Endothelial cell of umbilical vein (primary cell): Measurements from ENCODE around the gene LIN7C. TPM values are rescaled to one million over a fixed set of nuclear protein-coding genes. Genes with fewer than 3 reads are reported as not detected.

Source experiments
- BruUV-seq: library from RNA; stranded (reverse); fragments of 400-500 nt; replicated peaks from 2 replicates; lab custom pipeline; 2021; lab: Mats Ljungman, UMichigan
- CTCF ChIA-PET: fragments of 300-600, 350-600 bp; sonication (Branson Sonifier 250); formaldehyde crosslinking; loops from one replicate; lab custom pipeline; 2021; ENCODE audit warnings: antibody characterized with exemption, inconsistent platforms; lab: Charles Lee
- POLR2A ChIA-PET: fragments of 300-600, 350-600 bp; sonication (Branson Sonifier 250); formaldehyde crosslinking; loops from one replicate; lab custom pipeline; 2021; ENCODE audit warnings: antibody characterized with exemption, inconsistent platforms; lab: Charles Lee
- DNase-seq: peaks from one replicate; pipeline ENCODE4 v3.0.0-alpha.2; 2011; ENCODE audit warnings: low read depth, low spot score
- FAIRE-seq: peaks from 2 replicates; lab custom pipeline; 2011; peaks lifted over from hg19 to GRCh38; lab: Jason Lieb, UNC
- H2AFZ ChIP-seq: 2 replicates; pipeline ENCODE4 v1.6.0; 2012; ENCODE audit warnings: low read depth, low read length, control low read depth, inconsistent platforms
- H3K27ac ChIP-seq: 2 replicates; pipeline ENCODE4 v1.5.1; 2011; ENCODE audit warnings: low read depth, mild to moderate bottlenecking, control low read depth, low read length, moderate library complexity; ENCODE audit not compliant: insufficient read depth
- H3K27me3 ChIP-seq, 2 experiments: 2 replicates each; pipeline versions ENCODE4 v1.6.0 to v1.6.1; 2011; ENCODE audit warnings: low read length in 2 of 2, mixed read lengths in 1 of 2; ENCODE audit not compliant: control insufficient read depth in 2 of 2, insufficient read depth in 2 of 2
- H3K36me3 ChIP-seq, 2 experiments: 2 replicates in 1 of 2; 3 replicates in 1 of 2; pipeline ENCODE4 v1.5.1; 2011; ENCODE audit warnings: low read length in 2 of 2, mild to moderate bottlenecking in 1 of 2, moderate library complexity in 1 of 2; ENCODE audit not compliant: control insufficient read depth in 2 of 2, insufficient read depth in 2 of 2; ENCODE audit errors: extremely low read depth in 1 of 2
- H3K4me1 ChIP-seq: 3 replicates; pipeline ENCODE4 v1.5.1; 2011; ENCODE audit warnings: mild to moderate bottlenecking, low read length; ENCODE audit not compliant: control insufficient read depth, insufficient read depth; ENCODE audit errors: extremely low read depth
- H3K4me2 ChIP-seq: 2 replicates; pipeline ENCODE4 v1.6.1; 2011; ENCODE audit warnings: low read length, control low read depth, mixed read lengths; ENCODE audit not compliant: insufficient read depth
- H3K4me3 ChIP-seq, 3 experiments: fragments of 200-600 bp in 1 of 3; sonication (generic), shearing (Covaris generic) in 1 of 3; replicated peaks in 1 of 3; 2 replicates each; pipeline ENCODE4 v1.5.1; 2011 to 2016; ENCODE audit warnings: control low read depth in 3 of 3, low read length in 3 of 3, mild to moderate bottlenecking in 2 of 3, inconsistent platforms in 1 of 3, low read depth in 1 of 3, moderate library complexity in 1 of 3; ENCODE audit not compliant: insufficient read depth in 1 of 3
- H3K79me2 ChIP-seq: 2 replicates; pipeline ENCODE4 v1.6.0; 2012; ENCODE audit warnings: low read length, inconsistent platforms; ENCODE audit not compliant: control insufficient read depth, insufficient read depth
- H3K9ac ChIP-seq: replicated peaks from 2 replicates; pipeline ENCODE3; 2011; ENCODE audit warnings: low read length, control low read depth; ENCODE audit not compliant: insufficient read depth; ENCODE audit errors: extremely low read depth
- H3K9me1 ChIP-seq: replicated peaks from 3 replicates; pipeline ENCODE4 v1.6.0; 2011; ENCODE audit warnings: mild to moderate bottlenecking, low read length; ENCODE audit not compliant: control insufficient read depth, insufficient read depth; ENCODE audit errors: extremely low read depth
- H3K9me3 ChIP-seq: replicated peaks from 2 replicates; pipeline ENCODE4 v1.5.1; 2012; ENCODE audit warnings: low read length, inconsistent platforms; ENCODE audit not compliant: control insufficient read depth, insufficient read depth
- H4K20me1 ChIP-seq: replicated peaks from 2 replicates; pipeline ENCODE3; 2011; ENCODE audit warnings: mild to moderate bottlenecking, low read length; ENCODE audit not compliant: control insufficient read depth, insufficient read depth; ENCODE audit errors: extremely low read depth
- CTCF ChIP-seq, 2 donors: IDR thresholded peaks; 1 replicate in 1 of 2; 2 replicates in 1 of 2; pipeline ENCODE4 v1.5.1; 2011; ENCODE audit warnings: low read length in 2 of 2, mild to moderate bottlenecking in 2 of 2, moderate library complexity in 2 of 2, control low read depth in 1 of 2, inconsistent platforms in 1 of 2, low read depth in 1 of 2; ENCODE audit not compliant: insufficient read depth in 1 of 2; ENCODE audit errors: extremely low read depth in 1 of 2
- EZH2 ChIP-seq: IDR thresholded peaks from 2 replicates; pipeline ENCODE4 v1.6.1; 2012; ENCODE audit warnings: borderline replicate concordance, low read depth, mild to moderate bottlenecking, moderate library complexity, low read length, inconsistent platforms; ENCODE audit not compliant: severe bottlenecking
- FOS ChIP-seq: IDR thresholded peaks from 2 replicates; pipeline ENCODE4 v1.6.1; 2011; ENCODE audit warnings: mild to moderate bottlenecking, low read length, moderate library complexity, borderline replicate concordance; ENCODE audit not compliant: insufficient read depth
- GATA2 ChIP-seq: IDR thresholded peaks from 2 replicates; pipeline ENCODE4 v1.7.0; 2011; ENCODE audit warnings: low read depth, mild to moderate bottlenecking, moderate library complexity, mixed read lengths, low read length; ENCODE audit not compliant: insufficient read length, insufficient read depth
- JUN ChIP-seq: IDR thresholded peaks from 2 replicates; pipeline ENCODE4 v1.6.1; 2011; ENCODE audit warnings: borderline replicate concordance, low read depth; ENCODE audit not compliant: insufficient read length, insufficient read depth
- MAX ChIP-seq: IDR thresholded peaks from 2 replicates; pipeline ENCODE4 v1.6.1; 2011; ENCODE audit not compliant: insufficient read depth, insufficient read length
- MYC ChIP-seq: IDR thresholded peaks from one replicate; pipeline ENCODE4 v1.6.1; 2011; ENCODE audit warnings: mild to moderate bottlenecking, low read depth, low read length
- POLR2A ChIP-seq: IDR thresholded peaks from 2 replicates; pipeline ENCODE4 v1.6.1; 2012; ENCODE audit warnings: low read depth, mild to moderate bottlenecking, control low read depth, low read length
- POLR2AphosphoS5 ChIP-seq: IDR thresholded peaks from 2 replicates; pipeline ENCODE4 v1.6.1; 2012; ENCODE audit warnings: low read depth, mild to moderate bottlenecking, control low read depth, low read length, moderate library complexity; ENCODE audit not compliant: insufficient read depth
- dilution Hi-C: fragments of 300-500 bp; cut with MboI; formaldehyde crosslinking; loops from one replicate; pipeline ENCODE4 v1.15.0; 2019; ENCODE audit warnings: low sequenced_read_pairs; ENCODE audit not compliant: extremely low pct_ligation_motif_present
- intact Hi-C: fragments of 100-400 bp; cut with micrococcal nuclease; formaldehyde crosslinking; loops from one replicate; pipeline ENCODE4 v1.10.0; 2022
- polyA plus RNA-seq, 4 experiments: library from polyadenylated mRNA; depleted of rRNA in 3 of 4; stranded (reverse) in 3 of 4; unstranded in 1 of 4; fragments of >200 nt; gene quantifications; 2 replicates each; pipeline versions ENCODE4 v1.2.1 to v1.2.3, GENCODE V29; 2011 to 2012; ENCODE audit warnings: missing spikeins in 1 of 4
- total RNA-seq: library from RNA; stranded (reverse); gene quantifications from 2 replicates; pipeline ENCODE4 v1.2.3, GENCODE V29; 2021

LIN7C gene
- total and polyA plus RNA-seq, 2 donors (not counting 3 experiments of a cell fraction or from before 2014, with no cell fraction given), result 7.1 to 24.9 TPM

- Histone ChIP-seq H3K27me3 (no peaks in the 10 kb centered on the region), H3K4me3 (no peak overlapping the region), H3K27ac (no peak overlapping the region), H2AFZ (no peak overlapping the region), H4K20me1 (peaks cover 2% of the 10 kb centered on the region), H3K9me1 (no peaks in the 10 kb centered on the region), H3K4me2 (no peak overlapping the region), H3K36me3 (peaks cover 10 to 17% of the 10 kb centered on the region in 2 experiments), H3K9me3 (no peaks in the 10 kb centered on the region), H3K79me2 (peaks cover 2% of the 10 kb centered on the region), H3K9ac (no peak overlapping the region), H3K4me1 (no peaks in the 10 kb centered on the region)
- ChIA-PET CTCF (interaction anchor here (1.0 to 6.7 kb wide), 9 partner anchors 9 to 1839 kb away, joined by 3 to 72 read pairs (median 14); no protein-coding TSS in a partner anchor), POLR2A (interaction anchor here (0.5 to 0.7 kb wide), 3 partner anchors 19 to 930 kb away, joined by 3 read pairs; no protein-coding TSS in a partner anchor)
- TSS peak; percentile 5 for BruUV-seq
- dilution Hi-C loops (loop anchor here (25.0 kb wide), 1 partner anchor 309 kb away; no protein-coding TSS in a partner anchor), intact Hi-C loops (no loop called here)
- no peak for FAIRE-seq
- no peak for DNase-seq
- TF ChIP-seq POLR2AphosphoS5 (no peak), POLR2A (no peak), EZH2 (no peak), CTCF (IDR thresholded peaks at IDR 0.05; ENCODE audit: extremely low read depth in 1 of 2, insufficient read depth in 1 of 2, low read depth in 1 of 2, low read length in 2 of 2) (no peak), GATA2 (no peak), FOS (no peak), MYC (no peak), JUN (no peak), MAX (no peak)
These were observed 10.8 kb downstream of the LIN7C start for GRCh38 chr11:27495710-27496300.
